ENCODE data around the gene POP5.

DNA sequence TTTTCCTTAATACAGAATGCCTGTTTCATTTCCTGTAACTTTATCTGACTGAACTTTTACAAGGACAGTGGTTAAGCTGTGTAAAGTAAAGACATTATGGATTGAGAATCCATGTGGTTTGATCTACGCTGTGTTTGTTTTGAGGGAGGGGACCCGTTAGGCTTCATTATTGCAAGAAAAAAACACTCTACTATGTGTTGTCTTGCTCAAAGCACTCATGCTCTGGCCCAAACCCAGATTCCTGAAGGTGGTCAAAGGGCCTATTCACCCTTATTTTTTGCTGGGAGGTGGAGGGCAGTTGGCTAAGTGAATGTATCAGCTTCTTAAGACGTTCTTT, 35.2 kb downstream of the POP5 start:
- no peak for TF ChIP-seq CTCF (IDR thresholded peaks at IDR 0.05 in 8 of 11, conservative IDR thresholded peaks at IDR 0.05 in 3 of 11)
- no peak for TF ChIP-seq POLR2A (IDR thresholded peaks at IDR 0.05)
- no peak for TF ChIP-seq POLR2AphosphoS5 (IDR thresholded peaks at IDR 0.05)
